ENCODE measurements around the gene MSANTD1. TPM values are rescaled to one million over a fixed set of nuclear protein-coding genes. Genes with fewer than 3 reads are reported as not detected.

The MSANTD1 gene
- total RNA-seq, 1 donor from 2014 or later, result 0.44 TPM

DNA sequence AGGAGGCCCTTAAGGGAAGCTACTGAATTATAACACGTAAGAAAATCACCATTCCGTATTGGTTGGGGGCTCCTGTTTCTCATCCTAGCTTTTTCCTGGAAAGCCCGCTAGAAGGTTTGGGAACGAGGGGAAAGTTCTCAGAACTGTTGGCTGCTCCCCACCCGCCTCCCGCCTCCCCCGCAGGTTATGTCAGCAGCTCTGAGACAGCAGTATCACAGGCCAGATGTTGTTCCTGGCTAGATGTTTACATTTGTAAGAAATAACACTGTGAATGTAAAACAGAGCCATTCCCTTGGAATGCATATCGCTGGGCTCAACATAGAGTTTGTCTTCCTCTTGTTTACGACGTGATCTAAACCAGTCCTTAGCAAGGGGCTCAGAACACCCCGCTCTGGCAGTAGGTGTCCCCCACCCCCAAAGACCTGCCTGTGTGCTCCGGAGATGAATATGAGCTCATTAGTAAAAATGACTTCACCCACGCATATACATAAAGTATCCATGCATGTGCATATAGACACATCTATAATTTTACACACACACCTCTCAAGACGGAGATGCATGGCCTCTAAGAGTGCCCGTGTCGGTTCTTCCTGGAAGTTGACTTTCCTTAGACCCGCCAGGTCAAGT lies 6.9 kb upstream of the MSANTD1 start:
- peaks cover 48% of the 10 kb centered on the region for H3K36me3 ChIP-seq
- H3K9me3 ChIP-seq (replicated peaks), result no peaks in the 10 kb centered on the region
- peaks cover 3% of the 10 kb centered on the region for H3K4me1 ChIP-seq
- intact Hi-C loops (cut with micrococcal nuclease), result no loop called here
- no peaks in the 10 kb centered on the region for H3K27me3 ChIP-seq (ENCODE audit: low read depth)
- TF ChIP-seq, protein P1, sequence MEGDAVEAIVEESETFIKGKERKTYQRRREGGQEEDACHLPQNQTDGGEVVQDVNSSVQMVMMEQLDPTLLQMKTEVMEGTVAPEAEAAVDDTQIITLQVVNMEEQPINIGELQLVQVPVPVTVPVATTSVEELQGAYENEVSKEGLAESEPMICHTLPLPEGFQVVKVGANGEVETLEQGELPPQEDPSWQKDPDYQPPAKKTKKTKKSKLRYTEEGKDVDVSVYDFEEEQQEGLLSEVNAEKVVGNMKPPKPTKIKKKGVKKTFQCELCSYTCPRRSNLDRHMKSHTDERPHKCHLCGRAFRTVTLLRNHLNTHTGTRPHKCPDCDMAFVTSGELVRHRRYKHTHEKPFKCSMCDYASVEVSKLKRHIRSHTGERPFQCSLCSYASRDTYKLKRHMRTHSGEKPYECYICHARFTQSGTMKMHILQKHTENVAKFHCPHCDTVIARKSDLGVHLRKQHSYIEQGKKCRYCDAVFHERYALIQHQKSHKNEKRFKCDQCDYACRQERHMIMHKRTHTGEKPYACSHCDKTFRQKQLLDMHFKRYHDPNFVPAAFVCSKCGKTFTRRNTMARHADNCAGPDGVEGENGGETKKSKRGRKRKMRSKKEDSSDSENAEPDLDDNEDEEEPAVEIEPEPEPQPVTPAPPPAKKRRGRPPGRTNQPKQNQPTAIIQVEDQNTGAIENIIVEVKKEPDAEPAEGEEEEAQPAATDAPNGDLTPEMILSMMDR (IDR thresholded peaks at IDR 0.05; ENCODE audit: borderline replicate concordance), result no peak
- DNase-seq, result no peak
- H3K4me3 ChIP-seq, result no peak overlapping the region
- H3K27ac ChIP-seq (replicated peaks), result no peak overlapping the region

DNA sequence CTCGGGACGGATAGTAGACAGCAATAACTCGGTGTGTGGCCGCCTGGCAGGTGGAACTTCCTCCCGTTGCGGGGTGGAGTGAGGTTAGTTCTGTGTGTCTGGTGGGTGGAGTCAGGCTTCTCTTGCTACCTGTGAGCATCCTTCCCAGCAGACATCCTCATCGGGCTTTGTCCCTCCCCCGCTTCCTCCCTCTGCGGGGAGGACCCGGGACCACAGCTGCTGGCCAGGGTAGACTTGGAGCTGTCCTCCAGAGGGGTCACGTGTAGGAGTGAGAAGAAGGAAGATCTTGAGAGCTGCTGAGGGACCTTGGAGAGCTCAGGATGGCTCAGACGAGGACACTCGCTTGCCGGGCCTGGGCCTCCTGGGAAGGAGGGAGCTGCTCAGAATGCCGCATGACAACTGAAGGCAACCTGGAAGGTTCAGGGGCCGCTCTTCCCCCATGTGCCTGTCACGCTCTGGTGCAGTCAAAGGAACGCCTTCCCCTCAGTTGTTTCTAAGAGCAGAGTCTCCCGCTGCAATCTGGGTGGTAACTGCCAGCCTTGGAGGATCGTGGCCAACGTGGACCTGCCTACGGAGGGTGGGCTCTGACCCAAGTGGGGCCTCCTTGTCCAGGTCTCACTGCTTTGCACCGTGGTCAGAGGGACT lies 5.7 kb upstream of the MSANTD1 start:
- intact Hi-C loops (cut with micrococcal nuclease), result no loop called here
- Histone ChIP-seq H3K4me3 (no peak overlapping the region), H3K4me1 (peaks cover 3% of the 10 kb centered on the region), H3K9me3 (replicated peaks) (no peaks in the 10 kb centered on the region), H3K36me3 (peaks cover 38% of the 10 kb centered on the region), H3K27ac (replicated peaks) (no peak overlapping the region), H3K27me3 (ENCODE audit: low read depth) (no peaks in the 10 kb centered on the region)
- TF ChIP-seq, protein P1 (IDR thresholded peaks at IDR 0.05; ENCODE audit: borderline replicate concordance), result no peak
- no peak for DNase-seq

DNA sequence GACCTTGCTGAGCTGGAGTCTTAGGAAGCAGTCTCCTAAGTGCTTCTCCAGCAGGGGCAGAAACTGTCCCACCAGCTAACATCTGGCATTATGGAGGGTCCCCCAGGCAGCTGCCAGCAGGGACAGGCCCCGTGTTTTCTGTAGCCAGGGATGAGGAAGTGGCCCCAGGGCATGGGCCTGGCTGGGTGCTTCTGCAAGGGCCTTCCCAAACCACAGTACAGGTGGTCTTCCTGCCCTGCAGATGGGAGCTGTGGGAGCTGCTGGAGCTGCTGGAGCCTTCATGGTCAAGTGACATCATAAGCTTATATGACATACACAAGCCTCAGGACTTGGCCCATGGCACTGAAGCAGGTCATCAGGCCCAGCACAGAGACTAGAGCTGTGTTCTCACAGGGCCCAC lies 5.0 kb upstream of the MSANTD1 start:
- Histone ChIP-seq H3K27ac (replicated peaks) (no peak overlapping the region), H3K27me3 (ENCODE audit: low read depth) (no peaks in the 10 kb centered on the region), H3K4me3 (no peak overlapping the region), H3K4me1 (peaks cover 3% of the 10 kb centered on the region), H3K36me3 (peaks cover 30% of the 10 kb centered on the region), H3K9me3 (replicated peaks) (no peaks in the 10 kb centered on the region)
- TF ChIP-seq, protein P1 (IDR thresholded peaks at IDR 0.05; ENCODE audit: borderline replicate concordance), result no peak
- intact Hi-C loops (cut with micrococcal nuclease), result no loop called here
- no peak for DNase-seq

DNA sequence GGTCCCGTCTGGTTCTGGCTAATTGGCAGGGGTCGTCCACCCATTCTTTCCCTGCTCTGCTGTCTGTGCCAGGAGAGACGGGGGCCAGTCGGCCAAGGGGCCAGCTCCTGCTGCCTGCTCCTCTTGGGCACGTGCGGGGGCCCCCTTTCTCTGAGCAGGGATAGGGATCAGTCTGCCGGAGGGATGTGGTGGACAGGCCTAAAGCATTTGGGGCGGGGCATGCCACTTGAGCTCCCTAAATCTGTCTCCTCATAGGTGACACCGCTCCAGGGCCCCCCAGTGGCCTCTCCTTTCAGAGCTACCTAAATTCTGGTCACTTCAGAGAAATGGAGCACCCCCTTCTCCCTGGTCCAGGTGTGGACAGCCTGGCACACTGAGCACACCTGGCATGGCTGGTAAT lies 4.2 kb upstream of the MSANTD1 start:
- no peaks in the 10 kb centered on the region for H3K9me3 ChIP-seq (replicated peaks)
- intact Hi-C loops (cut with micrococcal nuclease), result no loop called here
- no peaks in the 10 kb centered on the region for H3K27me3 ChIP-seq (ENCODE audit: low read depth)
- H3K4me1 ChIP-seq, result peaks cover 3% of the 10 kb centered on the region
- DNase-seq, result no peak
- TF ChIP-seq, protein P1 (IDR thresholded peaks at IDR 0.05; ENCODE audit: borderline replicate concordance), result no peak
- peaks cover 23% of the 10 kb centered on the region for H3K36me3 ChIP-seq
- no peak overlapping the region for H3K27ac ChIP-seq (replicated peaks)
- H3K4me3 ChIP-seq, result no peak overlapping the region

DNA sequence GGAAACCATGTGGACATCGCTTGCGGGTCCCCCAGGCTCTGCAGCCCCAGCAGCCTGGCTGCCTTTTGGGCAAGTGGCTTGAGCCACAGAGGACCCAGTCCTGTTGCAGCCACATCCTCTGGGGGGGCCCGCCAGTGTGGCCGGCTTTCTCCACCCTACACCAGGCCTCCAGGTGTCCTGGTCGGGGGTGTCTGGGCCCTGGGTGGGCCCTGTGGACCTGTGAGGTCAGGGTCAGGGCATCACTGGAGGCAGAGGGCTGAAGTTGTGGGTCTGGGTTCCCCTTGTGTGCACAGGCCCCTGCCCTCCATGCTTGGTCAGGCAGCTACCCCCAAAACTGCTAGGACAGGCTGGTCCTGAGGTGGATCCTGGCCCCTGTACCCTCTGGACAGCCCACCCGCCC lies 3.3 kb upstream of the MSANTD1 start:
- intact Hi-C loops (cut with micrococcal nuclease), result no loop called here
- peaks cover 13% of the 10 kb centered on the region for H3K36me3 ChIP-seq
- no peak for DNase-seq
- H3K9me3 ChIP-seq (replicated peaks), result no peaks in the 10 kb centered on the region
- H3K27ac ChIP-seq (replicated peaks), result no peak overlapping the region
- peaks cover 3% of the 10 kb centered on the region for H3K4me1 ChIP-seq
- TF ChIP-seq, protein P1 (IDR thresholded peaks at IDR 0.05; ENCODE audit: borderline replicate concordance), result no peak
- H3K4me3 ChIP-seq, result no peak overlapping the region
- no peaks in the 10 kb centered on the region for H3K27me3 ChIP-seq (ENCODE audit: low read depth)

Data from left ventricle myocardium inferior (tissue), 1 donor.